Pulmonary artery endothelial cell (primary cell): ENCODE data around the gene TTC17. TPM values are rescaled to one million over a fixed set of nuclear protein-coding genes. Genes with fewer than 3 reads are reported as not detected.
"Not testable (repeated sequence)": the region's sequence is repeated elsewhere in the genome, so short reads cannot be mapped to it uniquely, and the experiment has no call there.

Source experiments
- DNase-seq: peaks from one replicate; pipeline ENCODE4 v3.0.0-alpha.2; 2011; ENCODE audit warnings: low read depth, low spot score
- total RNA-seq: library from RNA; depleted of rRNA; stranded (reverse); fragments of >200 nt; gene quantifications from 2 replicates; pipeline ENCODE4 v1.2.3, GENCODE V29; 2014

The TTC17 gene
- total RNA-seq, 1 donor from 2014 or later = 52.8 TPM

GRCh38 chr11:43384393-43384792 lies 25.7 kb downstream of the TTC17 start:
- no peak for DNase-seq

- no peak for DNase-seq
Observed at GRCh38 chr11:43392713-43393112, 34.0 kb downstream of the TTC17 start.

GRCh38 chr11:43393765-43394355 lies 35.1 kb downstream of the TTC17 start:
- no peak for DNase-seq

GRCh38 chr11:43396617-43397016 lies 37.9 kb downstream of the TTC17 start:
- no peak for DNase-seq

GRCh38 chr11:43397251-43397650 lies 38.5 kb downstream of the TTC17 start:
- DNase-seq = no peak

GRCh38 chr11:43399983-43400630 lies 41.4 kb downstream of the TTC17 start:
- no peak for DNase-seq

- no peak for DNase-seq
Observed at GRCh38 chr11:43401252-43401651, 42.5 kb downstream of the TTC17 start.

- DNase-seq = not testable (repeated sequence)
Observed at GRCh38 chr11:43401811-43402210, 43.1 kb downstream of the TTC17 start.

- DNase-seq = no peak
Observed at GRCh38 chr11:43403357-43404231, 44.9 kb downstream of the TTC17 start.

GRCh38 chr11:43404406-43404805 lies 45.7 kb downstream of the TTC17 start:
- DNase-seq = no peak

- no peak for DNase-seq
Observed at GRCh38 chr11:43404836-43405479, 46.2 kb downstream of the TTC17 start.

GRCh38 chr11:43408277-43408676 lies 49.6 kb downstream of the TTC17 start:
- DNase-seq = no peak

- no peak for DNase-seq
Observed at GRCh38 chr11:43410394-43410793, 51.7 kb downstream of the TTC17 start.

- DNase-seq = no peak
Observed at GRCh38 chr11:43418197-43418596, 59.5 kb downstream of the TTC17 start.

GRCh38 chr11:43419460-43419859 lies 60.7 kb downstream of the TTC17 start:
- no peak for DNase-seq

GRCh38 chr11:43427971-43428370 lies 69.3 kb downstream of the TTC17 start:
- DNase-seq = no peak

- DNase-seq = not testable (repeated sequence)
Observed at GRCh38 chr11:43430916-43431315, 72.2 kb downstream of the TTC17 start.

GRCh38 chr11:43434893-43435292 lies 76.2 kb downstream of the TTC17 start:
- DNase-seq = no peak

GRCh38 chr11:43440486-43440885 lies 81.8 kb downstream of the TTC17 start:
- DNase-seq = no peak

- no peak for DNase-seq
Observed at GRCh38 chr11:43443811-43444210, 85.1 kb downstream of the TTC17 start.

GRCh38 chr11:43447151-43447550 lies 88.4 kb downstream of the TTC17 start:
- DNase-seq = no peak

- DNase-seq = no peak
Observed at GRCh38 chr11:43458486-43458885, 99.8 kb downstream of the TTC17 start.
